Hepatocyte (in vitro differentiated cells): ENCODE results near the gene SH2D7.

Experiments used
- CTCF ChIP-seq: fragments of 200-600 bp; sonication (generic); IDR thresholded peaks from 2 replicates; pipeline ENCODE4 v1.5.1; 2016; ENCODE audit warnings: antibody characterized with exemption, mild to moderate bottlenecking; ENCODE audit not compliant: poor library complexity
- EZH2 ChIP-seq: fragments of 200-600 bp; sonication (generic); IDR thresholded peaks from 2 replicates; pipeline ENCODE4 v1.6.1; 2016; ENCODE audit warnings: antibody characterized with exemption, mild to moderate bottlenecking, borderline replicate concordance

- TF ChIP-seq CTCF: no peak
- no peak for TF ChIP-seq EZH2
These were observed 50.0 kb downstream of the SH2D7 start for GRCh38 chr15:78142332-78142731.
